Astrocyte (in vitro differentiated cells and primary cell): ENCODE measurements around the gene MYH9.

Experiments used
- CTCF ChIP-seq: IDR thresholded peaks from 2 replicates; pipeline ENCODE4 v1.5.1; 2011; ENCODE audit warnings: low read depth, mild to moderate bottlenecking, inconsistent platforms, low read length, moderate library complexity; ENCODE audit not compliant: insufficient read depth
- EZH2 ChIP-seq: IDR thresholded peaks from 2 replicates; pipeline ENCODE4 v1.6.1; 2012; ENCODE audit warnings: mild to moderate bottlenecking, low read length, inconsistent platforms; ENCODE audit not compliant: insufficient read depth

DNA sequence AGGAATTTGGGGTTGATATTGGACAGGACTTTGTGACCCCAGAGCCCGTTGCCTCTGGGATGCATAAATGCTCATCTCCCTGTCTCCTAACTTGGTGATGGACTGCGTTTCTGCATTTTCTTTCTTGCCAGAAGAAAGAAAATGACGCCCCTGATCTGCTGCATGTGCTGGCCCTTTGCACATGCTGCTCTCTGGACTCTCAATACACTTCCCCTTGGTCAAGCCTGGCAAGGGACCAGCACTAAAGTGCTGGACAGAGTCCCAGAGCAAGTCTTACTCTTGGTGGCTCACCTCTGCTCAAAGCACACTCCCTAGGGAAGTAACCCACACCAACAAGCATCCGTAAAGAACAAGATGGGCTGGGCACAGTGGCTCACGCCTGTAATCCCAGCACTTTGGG, 40.7 kb downstream of the MYH9 start:
- TF ChIP-seq CTCF (no peak), EZH2 (no peak)
